Gastroesophageal sphincter (tissue), 3 donors: ENCODE data around the gene DOCK4.

Experiments
- EP300 ChIP-seq: sonication (generic); formaldehyde crosslinking; IDR thresholded peaks from one replicate; pipeline ENCODE4 v1.6.1; 2017; ENCODE audit warnings: antibody characterized with exemption, mild to moderate bottlenecking
- POLR2A ChIP-seq, 2 donors: fragments of 450-650 bp; IDR thresholded peaks; one replicate each; pipeline ENCODE4 v1.6.1; 2017; ENCODE audit warnings: antibody characterized with exemption in 2 of 2, mild to moderate bottlenecking in 2 of 2, moderate library complexity in 1 of 2
- POLR2AphosphoS5 ChIP-seq: sonication (generic); formaldehyde crosslinking; IDR thresholded peaks from one replicate; pipeline ENCODE4 v1.6.1; 2017; ENCODE audit warnings: antibody characterized with exemption
- TF ChIP-seq, protein P1 (sequence below), 4 experiments: fragments of 200-600 bp in 2 of 4; fragments of 450-650 bp in 2 of 4; sonication (generic) in 1 of 4; IDR thresholded peaks; one replicate each; pipeline ENCODE4 v1.5.1; 2017 to 2019; ENCODE audit warnings: antibody characterized with exemption in 4 of 4, mild to moderate bottlenecking in 2 of 4, moderate library complexity in 2 of 4

DNA sequence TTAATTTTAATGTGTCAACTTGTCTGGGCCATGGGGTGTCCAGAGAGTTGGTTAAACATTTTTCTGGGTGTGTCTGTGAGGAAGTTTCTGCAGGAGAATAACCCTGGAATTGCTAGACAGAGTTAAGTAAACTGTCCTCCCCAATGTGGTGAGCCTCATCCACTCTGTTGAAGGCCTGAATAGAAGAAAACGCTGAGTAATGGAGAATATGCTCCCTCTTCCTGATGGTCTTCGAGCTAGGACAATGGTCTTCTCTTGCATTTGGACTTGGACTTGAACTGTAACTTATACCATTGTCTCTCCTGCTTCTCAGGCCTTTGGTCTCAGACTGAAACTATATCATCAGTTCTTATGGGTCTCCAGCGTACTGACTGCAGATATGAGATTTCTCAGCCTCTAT lies 347.9 kb downstream of the DOCK4 start:
- TF ChIP-seq, protein P1, sequence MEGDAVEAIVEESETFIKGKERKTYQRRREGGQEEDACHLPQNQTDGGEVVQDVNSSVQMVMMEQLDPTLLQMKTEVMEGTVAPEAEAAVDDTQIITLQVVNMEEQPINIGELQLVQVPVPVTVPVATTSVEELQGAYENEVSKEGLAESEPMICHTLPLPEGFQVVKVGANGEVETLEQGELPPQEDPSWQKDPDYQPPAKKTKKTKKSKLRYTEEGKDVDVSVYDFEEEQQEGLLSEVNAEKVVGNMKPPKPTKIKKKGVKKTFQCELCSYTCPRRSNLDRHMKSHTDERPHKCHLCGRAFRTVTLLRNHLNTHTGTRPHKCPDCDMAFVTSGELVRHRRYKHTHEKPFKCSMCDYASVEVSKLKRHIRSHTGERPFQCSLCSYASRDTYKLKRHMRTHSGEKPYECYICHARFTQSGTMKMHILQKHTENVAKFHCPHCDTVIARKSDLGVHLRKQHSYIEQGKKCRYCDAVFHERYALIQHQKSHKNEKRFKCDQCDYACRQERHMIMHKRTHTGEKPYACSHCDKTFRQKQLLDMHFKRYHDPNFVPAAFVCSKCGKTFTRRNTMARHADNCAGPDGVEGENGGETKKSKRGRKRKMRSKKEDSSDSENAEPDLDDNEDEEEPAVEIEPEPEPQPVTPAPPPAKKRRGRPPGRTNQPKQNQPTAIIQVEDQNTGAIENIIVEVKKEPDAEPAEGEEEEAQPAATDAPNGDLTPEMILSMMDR (IDR thresholded peaks at IDR 0.05): no peak
- TF ChIP-seq POLR2A (IDR thresholded peaks at IDR 0.05) (no peak), EP300 (no peak), POLR2AphosphoS5 (no peak)
